GM12892 (cell line): ENCODE results near the gene DNASE2.

Experiments used
- POLR2A ChIP-seq: IDR thresholded peaks from 2 replicates; pipeline ENCODE4 v1.6.1; 2011; ENCODE audit warnings: low read depth, low read length, control low read depth
- POLR2AphosphoS5 ChIP-seq: IDR thresholded peaks from 2 replicates; pipeline ENCODE4 v1.6.1; 2011; ENCODE audit warnings: low read depth, low read length, control low read depth

- no peak for TF ChIP-seq POLR2AphosphoS5
- TF ChIP-seq POLR2A = no peak
These were observed 43.5 kb upstream of the DNASE2 start for GRCh38 chr19:12924621-12925310.
